GM23248 (cell line): Measurements from ENCODE around the gene ZSWIM6.

ENCODE experiments used
- EZH2 ChIP-seq: fragments of 200-600 bp; sonication (generic); IDR thresholded peaks from 2 replicates; pipeline ENCODE4 v1.6.1; 2018; ENCODE audit warnings: antibody characterized with exemption, mild to moderate bottlenecking; ENCODE audit not compliant: insufficient read depth, poor library complexity, severe bottlenecking
- EZH2phosphoT487 ChIP-seq: fragments of 200-600 bp; sonication (generic); IDR thresholded peaks from 2 replicates; pipeline ENCODE4 v1.6.1; 2018; ENCODE audit warnings: antibody characterized with exemption, moderate library complexity, mild to moderate bottlenecking, low read depth; ENCODE audit not compliant: insufficient read depth

DNA sequence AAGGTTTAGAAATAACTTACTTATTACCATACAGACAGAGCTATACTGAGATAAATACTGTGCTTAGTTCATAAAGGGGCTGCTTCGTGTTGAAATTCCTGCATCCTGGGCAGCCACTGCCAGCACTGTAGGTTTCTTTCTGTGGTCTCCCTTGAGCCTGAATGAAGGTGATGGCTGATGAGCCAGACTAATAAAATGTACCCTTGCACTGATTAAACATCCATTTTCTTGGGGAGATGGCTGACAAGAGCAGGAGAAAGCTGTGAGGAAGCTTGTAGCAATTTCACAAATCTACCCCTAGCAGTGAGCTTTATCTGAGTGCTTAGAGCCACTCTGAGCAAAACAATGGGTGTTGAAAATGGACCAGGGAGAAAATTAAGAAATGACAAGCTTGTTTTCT is 23.3 kb upstream of the ZSWIM6 start:
- no peak for TF ChIP-seq EZH2
- no peak for TF ChIP-seq EZH2phosphoT487
